Smooth muscle cell (in vitro differentiated cells): ENCODE measurements around the gene PRR7. TPM values are rescaled to one million over a fixed set of nuclear protein-coding genes. Genes with fewer than 3 reads are reported as not detected.
A peak's percentile ranks its signal among the peaks of the same experiment; 100 is the strongest.

Experiments used
- DNase-seq: peaks from one replicate; lab custom pipeline; 2025; ENCODE audit not compliant: unreplicated experiment; lab: John Stamatoyannopoulos, UW
- H2AFZ ChIP-seq: fragments of 200-600 bp; sonication (generic); 2 replicates; pipeline ENCODE4 v1.6.0; 2016; ENCODE audit warnings: antibody characterized with exemption, low read depth, mild to moderate bottlenecking
- H3F3A ChIP-seq: fragments of 200-600 bp; sonication (generic); 2 replicates; pipeline ENCODE4 v1.6.0; 2017; ENCODE audit warnings: antibody characterized with exemption, low read depth
- H3K27ac ChIP-seq: fragments of 200-600 bp; sonication (generic); 2 replicates; pipeline ENCODE4 v1.5.1; 2016; ENCODE audit warnings: low read depth, mild to moderate bottlenecking
- H3K27me3 ChIP-seq: fragments of 200-600 bp; sonication (generic); 2 replicates; pipeline ENCODE4 v1.6.1; 2016; ENCODE audit warnings: low read depth, mild to moderate bottlenecking
- H3K36me3 ChIP-seq: fragments of 200-600 bp; sonication (generic); 2 replicates; pipeline ENCODE4 v1.5.1; 2016; ENCODE audit warnings: low read depth
- H3K4me1 ChIP-seq: fragments of 200-600 bp; sonication (generic); 2 replicates; pipeline ENCODE4 v1.5.1; 2016; ENCODE audit warnings: low read depth
- H3K4me2 ChIP-seq: fragments of 200-600 bp; sonication (generic); 2 replicates; pipeline ENCODE4 v1.6.0; 2016; ENCODE audit warnings: mild to moderate bottlenecking
- H3K4me3 ChIP-seq: fragments of 200-600 bp; sonication (generic); 2 replicates; pipeline ENCODE4 v1.5.1; 2016; ENCODE audit warnings: mild to moderate bottlenecking
- H3K79me2 ChIP-seq: fragments of 200-600 bp; sonication (generic); 2 replicates; pipeline ENCODE4 v1.6.0; 2016; ENCODE audit warnings: low read depth, mild to moderate bottlenecking
- H3K9ac ChIP-seq: fragments of 200-600 bp; sonication (generic); 2 replicates; pipeline ENCODE4 v1.6.0; 2016; ENCODE audit warnings: low read depth
- H3K9me3 ChIP-seq: fragments of 200-600 bp; sonication (generic); replicated peaks from 2 replicates; pipeline ENCODE4 v1.5.1; 2016; ENCODE audit warnings: low read depth
- H4K20me1 ChIP-seq: fragments of 200-600 bp; sonication (generic); 2 replicates; pipeline ENCODE4 v1.6.0; 2016; ENCODE audit warnings: low read depth
- CTCF ChIP-seq: fragments of 200-600 bp; sonication (generic); IDR thresholded peaks from 2 replicates; pipeline ENCODE4 v1.5.1; 2017; ENCODE audit warnings: borderline replicate concordance, mild to moderate bottlenecking, antibody characterized with exemption; ENCODE audit not compliant: insufficient read depth, poor library complexity, severe bottlenecking
- WGBS: methylation state at CpG from one replicate; pipeline ENCODE4 v1.1.7; 2016; ENCODE audit warnings: low lambda C conversion rate; 5-methylcytosine and 5-hydroxymethylcytosine counted together
- polyA plus RNA-seq: library from polyadenylated mRNA; unstranded; fragments of >200 nt; fragmentation: Nextera tagmentation; extraction: Ambion mirVana; gene quantifications from 2 replicates; pipeline ENCODE4 v1.2.1, GENCODE V29; 2016
- total RNA-seq: library from RNA; depleted of rRNA; stranded (reverse); fragments of >200 nt; gene quantifications from 2 replicates; pipeline ENCODE4 v1.2.3, GENCODE V29; 2014

The PRR7 gene
- total and polyA plus RNA-seq, 2 experiments from 2014 or later = 6.5 to 31.9 TPM

DNA sequence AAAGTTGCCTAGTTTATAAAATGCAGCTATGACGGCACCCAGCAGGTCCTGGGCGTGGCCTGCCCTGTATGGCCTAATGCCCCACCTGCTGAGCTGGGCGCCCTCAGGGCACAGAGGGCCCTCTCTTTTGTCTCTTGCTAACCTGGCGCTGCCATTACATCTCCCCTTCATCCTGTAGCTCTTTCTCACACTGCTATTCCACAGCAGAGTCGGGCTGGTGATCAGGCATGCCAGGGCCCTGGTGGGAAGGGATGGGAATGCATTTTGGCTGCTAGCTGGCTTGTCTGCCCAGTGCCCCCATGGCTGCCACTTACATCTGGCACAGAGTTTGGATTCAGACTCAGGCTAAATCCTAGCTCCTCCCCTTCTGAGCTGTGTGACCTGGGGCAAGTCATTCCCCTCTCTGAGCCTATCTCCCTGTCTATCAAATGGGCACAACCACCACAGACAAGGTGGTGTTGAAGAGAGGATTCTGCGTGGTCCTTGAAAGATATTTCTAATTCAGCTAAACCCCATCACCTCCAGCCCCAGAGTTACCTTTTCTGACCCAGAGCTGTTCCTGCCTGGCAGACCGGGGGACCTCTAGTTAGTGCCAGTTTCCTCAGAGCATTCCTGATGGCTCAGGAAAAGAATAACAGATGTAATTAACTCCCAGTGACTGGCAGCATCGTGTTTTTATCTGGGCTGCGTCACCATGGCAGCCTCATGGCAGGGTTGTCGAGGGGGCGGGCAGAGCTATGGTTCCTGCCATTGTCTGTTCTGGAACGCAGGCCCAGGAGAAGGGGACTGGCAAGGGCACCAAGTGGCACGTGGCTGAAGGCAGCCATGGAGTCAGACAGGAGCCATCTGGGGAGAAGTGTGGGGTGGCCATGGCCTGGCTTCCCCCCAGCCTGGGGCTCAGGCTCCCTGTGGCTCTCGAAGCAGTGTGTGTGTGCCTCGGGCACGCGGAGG lies 6.3 kb downstream of the PRR7 start:
- Histone ChIP-seq H3K4me1 (peaks cover 22% of the 10 kb centered on the region), H3K79me2 (no peaks in the 10 kb centered on the region), H3K4me3 (no peak overlapping the region), H3K27ac (no peak overlapping the region), H3K4me2 (no peak overlapping the region), H3K36me3 (no peaks in the 10 kb centered on the region), H4K20me1 (peaks cover 56% of the 10 kb centered on the region), H2AFZ (no peak overlapping the region), H3K9ac (no peak overlapping the region), H3F3A (peaks cover 27% of the 10 kb centered on the region), H3K27me3 (no peaks in the 10 kb centered on the region), H3K9me3 (no peaks in the 10 kb centered on the region)
- 91% methylated on average over 17 of the region's 17 CpGs for WGBS
- DNase-seq = no peak
- no peak for TF ChIP-seq CTCF

DNA sequence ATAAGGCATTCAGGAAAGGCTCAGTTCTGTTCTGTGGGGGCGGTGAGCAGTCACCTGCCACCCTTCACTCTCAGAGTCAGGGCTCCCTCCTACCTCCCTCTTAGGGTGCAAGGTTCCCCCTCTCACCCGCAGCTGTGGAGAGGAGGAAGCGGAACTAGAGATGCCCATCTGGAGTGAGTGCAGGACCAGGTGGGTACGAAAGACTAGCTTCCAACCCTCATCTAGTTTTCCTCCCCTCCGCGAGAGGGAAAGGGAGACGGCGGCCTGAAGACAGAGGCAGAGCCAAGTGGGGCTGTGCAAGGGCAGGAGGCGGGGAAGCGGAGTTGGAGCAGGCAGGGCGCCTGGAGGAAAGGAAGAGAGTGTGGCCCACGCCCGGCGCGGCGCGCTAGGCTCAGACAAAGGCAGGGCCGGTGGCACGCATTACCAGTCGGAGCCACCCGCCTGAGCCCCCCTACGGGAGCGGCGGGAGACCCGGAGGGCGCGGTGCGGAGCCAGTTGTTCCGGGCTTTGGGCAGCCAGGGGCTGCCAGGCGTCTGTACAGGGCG lies 7.3 kb downstream of the PRR7 start:
- Histone ChIP-seq H3K4me2 (peak overlapping the region; percentile 99), H3K9me3 (no peaks in the 10 kb centered on the region), H3K36me3 (no peaks in the 10 kb centered on the region), H3K9ac (peak overlapping the region; percentile 78), H4K20me1 (peaks cover 57% of the 10 kb centered on the region), H3K27ac (peak overlapping the region; percentile 81), H3K79me2 (no peaks in the 10 kb centered on the region), H2AFZ (no peak overlapping the region), H3K27me3 (no peaks in the 10 kb centered on the region), H3F3A (peaks cover 28% of the 10 kb centered on the region), H3K4me3 (peak overlapping the region; percentile 69), H3K4me1 (peaks cover 18% of the 10 kb centered on the region)
- TF ChIP-seq CTCF = no peak
- WGBS = 21% methylated on average over 24 of the region's 31 CpGs
- DNase-seq = no peak

DNA sequence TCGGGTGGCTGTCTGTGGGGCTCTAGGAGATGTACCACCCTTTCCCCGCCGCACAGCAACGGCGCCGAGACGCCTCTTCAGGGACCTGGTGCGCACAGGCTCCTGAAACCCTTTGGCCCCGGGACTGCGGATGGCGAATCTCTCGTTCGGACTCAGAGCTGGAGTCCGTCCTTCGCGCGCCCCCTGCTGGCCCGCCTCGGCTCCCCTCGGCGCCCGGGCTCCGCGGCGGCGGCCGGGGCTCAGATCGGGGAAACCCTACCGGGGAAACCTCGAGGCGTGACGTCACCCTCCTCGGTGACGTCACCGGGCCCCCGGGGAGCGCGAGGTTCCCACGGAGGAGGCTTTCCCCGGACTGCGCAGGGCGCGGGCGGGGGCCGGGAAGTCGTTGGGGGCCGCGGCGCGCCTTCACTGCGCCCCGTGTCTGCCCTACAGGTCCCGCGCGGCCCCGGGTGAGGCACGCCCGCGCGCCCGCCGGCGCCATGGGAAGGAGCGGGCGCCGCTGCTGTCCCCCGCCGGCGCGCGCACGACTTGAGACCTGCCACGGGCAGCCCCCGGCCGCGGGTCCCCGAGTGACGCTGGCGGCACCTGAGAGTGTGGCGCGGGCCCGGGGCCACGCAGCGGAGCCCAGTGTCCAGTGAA lies 7.9 kb downstream of the PRR7 start:
- Histone ChIP-seq H3F3A (peaks cover 29% of the 10 kb centered on the region), H2AFZ (no peak overlapping the region), H4K20me1 (peaks cover 60% of the 10 kb centered on the region), H3K4me2 (peak overlapping the region; percentile 99), H3K27ac (peak overlapping the region; percentile 81), H3K4me1 (peaks cover 18% of the 10 kb centered on the region), H3K36me3 (no peaks in the 10 kb centered on the region), H3K27me3 (no peaks in the 10 kb centered on the region), H3K9me3 (no peaks in the 10 kb centered on the region), H3K79me2 (no peaks in the 10 kb centered on the region), H3K4me3 (peak overlapping the region; percentile 69), H3K9ac (peak overlapping the region; percentile 78)
- under 1% methylated on average over 59 of the region's 84 CpGs for WGBS
- peak; percentile 91 for DNase-seq
- peak; percentile 97 for TF ChIP-seq CTCF
